Glutamatergic neuron (in vitro differentiated cells): ENCODE results near the gene RNF4. TPM values are rescaled to one million over a fixed set of nuclear protein-coding genes. Genes with fewer than 3 reads are reported as not detected.
"Not testable (repeated sequence)": the region's sequence is repeated elsewhere in the genome, so short reads cannot be mapped to it uniquely, and the experiment has no call there.

Experiments
- DNase-seq: peaks from one replicate; pipeline ENCODE4 v3.0.0; 2022
- H3K27ac Mint-ChIP-seq: one replicate; pipeline ENCODE4 v1.8.0; 2020; ENCODE audit warnings: mild to moderate bottlenecking, mixed read lengths, inconsistent platforms; ENCODE audit not compliant: unreplicated experiment
- H3K27me3 Mint-ChIP-seq: one replicate; pipeline ENCODE4 v1.8.0; 2020; ENCODE audit warnings: mild to moderate bottlenecking, moderate library complexity, mixed read lengths, inconsistent platforms; ENCODE audit not compliant: unreplicated experiment
- H3K36me3 Mint-ChIP-seq: one replicate; pipeline ENCODE4 v1.8.0; 2020; ENCODE audit warnings: mild to moderate bottlenecking, mixed read lengths, inconsistent platforms; ENCODE audit not compliant: unreplicated experiment
- H3K4me1 Mint-ChIP-seq: one replicate; pipeline ENCODE4 v1.8.0; 2020; ENCODE audit warnings: mild to moderate bottlenecking, low read depth, mixed read lengths, inconsistent platforms; ENCODE audit not compliant: unreplicated experiment
- H3K4me3 Mint-ChIP-seq: one replicate; pipeline ENCODE4 v1.8.0; 2020; ENCODE audit warnings: mild to moderate bottlenecking, mixed read lengths, inconsistent platforms; ENCODE audit not compliant: unreplicated experiment
- H3K9me3 Mint-ChIP-seq: one replicate; pipeline ENCODE4 v1.8.0; 2020; ENCODE audit warnings: mild to moderate bottlenecking, moderate library complexity, mixed read lengths, inconsistent platforms; ENCODE audit not compliant: unreplicated experiment
- CTCF ChIP-seq: fragments of 200-600 bp; sonication (generic); IDR thresholded peaks from one replicate; pipeline ENCODE4 v1.5.0; 2021; ENCODE audit not compliant: partially characterized antibody, unreplicated experiment
- total RNA-seq: library from RNA; stranded (reverse); fragmentation: NEBNext Ultra II Directional; extraction: Animal tissue kit (Norgen Biotek cat#: 25700); gene quantifications from one replicate; pipeline ENCODE4 v1.2.1, GENCODE V29; 2021; ENCODE audit not compliant: unreplicated experiment

RNF4 gene
- total RNA-seq, 1 donor from 2014 or later, result 73.6 TPM

- no peaks in the 10 kb centered on the region for H3K36me3 Mint-ChIP-seq
- H3K27ac Mint-ChIP-seq, result peak overlapping the region; percentile 100
- peak overlapping the region; percentile 99 for H3K4me3 Mint-ChIP-seq
- H3K4me1 Mint-ChIP-seq, result peaks cover 9% of the 10 kb centered on the region
- H3K9me3 Mint-ChIP-seq, result peaks cover 5% of the 10 kb centered on the region
- peaks cover 10% of the 10 kb centered on the region for H3K27me3 Mint-ChIP-seq
- no peak for DNase-seq
- TF ChIP-seq CTCF, result no peak
Observed at GRCh38 chr4:2534904-2535375, 66.0 kb downstream of the RNF4 start.

GRCh38 chr4:2535376-2536192 lies 66.7 kb downstream of the RNF4 start:
- Mint-ChIP-seq H3K27ac (peak overlapping the region; percentile 100), H3K9me3 (peaks cover 5% of the 10 kb centered on the region), H3K4me3 (peak overlapping the region; percentile 99), H3K36me3 (no peaks in the 10 kb centered on the region), H3K4me1 (peaks cover 9% of the 10 kb centered on the region), H3K27me3 (peaks cover 10% of the 10 kb centered on the region)
- TF ChIP-seq CTCF, result no peak
- DNase-seq, result peak; percentile 86

- Mint-ChIP-seq H3K36me3 (no peaks in the 10 kb centered on the region), H3K4me3 (peak within 1 kb of the TSS; percentile 99), H3K27me3 (peaks cover 10% of the 10 kb centered on the region), H3K4me1 (peaks cover 9% of the 10 kb centered on the region), H3K27ac (peak within 1 kb of the TSS; percentile 100), H3K9me3 (peaks cover 5% of the 10 kb centered on the region)
- TF ChIP-seq CTCF, result no peak
- peak; percentile 99 for DNase-seq
Observed at GRCh38 chr4:2536193-2537010, 67.5 kb downstream of the RNF4 start, which contains the start of gene FAM193A. FAM193A (plus strand) TSS chr4:2536647; CDS start chr4:2536916, 269 bp downstream.

- DNase-seq, result peak; percentile 70
- no peaks in the 10 kb centered on the region for H3K36me3 Mint-ChIP-seq
- no peak for TF ChIP-seq CTCF
- peaks cover 5% of the 10 kb centered on the region for H3K9me3 Mint-ChIP-seq
- peak overlapping the region; percentile 86 for H3K27ac Mint-ChIP-seq
- peak overlapping the region; percentile 92 for H3K4me3 Mint-ChIP-seq
- peaks cover 10% of the 10 kb centered on the region for H3K27me3 Mint-ChIP-seq
- H3K4me1 Mint-ChIP-seq, result peaks cover 9% of the 10 kb centered on the region
Observed at GRCh38 chr4:2537011-2537830, 68.3 kb downstream of the RNF4 start.

GRCh38 chr4:2543580-2544191 lies 74.8 kb downstream of the RNF4 start:
- H3K27ac Mint-ChIP-seq, H3K36me3 Mint-ChIP-seq, H3K4me1 Mint-ChIP-seq, H3K27me3 Mint-ChIP-seq, H3K4me3 Mint-ChIP-seq, DNase-seq, H3K9me3 Mint-ChIP-seq: not testable (repeated sequence)
